NCI-H524 treated with DMSO at 0.1 percent for 48 hours (cell line): Measurements from ENCODE around the gene GAPDH.
"Not testable (repeated sequence)": the region's sequence is repeated elsewhere in the genome, so short reads cannot be mapped to it uniquely, and the experiment has no call there.

Experiments
- DNase-seq: peaks from one replicate; lab custom pipeline; 2025; lab: John Stamatoyannopoulos, UW

Gene GAPDH

GRCh38 chr12:6563448-6564050 lies 29.2 kb downstream of the GAPDH start:
- DNase-seq, result no peak

- no peak for DNase-seq
Measured at GRCh38 chr12:6567112-6567670, 32.9 kb downstream of the GAPDH start.

- DNase-seq, result no peak
Measured at GRCh38 chr12:6569312-6569711, 35.0 kb downstream of the GAPDH start.

- DNase-seq, result no peak
Measured at GRCh38 chr12:6569786-6570185, 35.5 kb downstream of the GAPDH start.

GRCh38 chr12:6570264-6570887 lies 36.1 kb downstream of the GAPDH start:
- DNase-seq, result no peak

- DNase-seq, result no peak
Measured at GRCh38 chr12:6573001-6573400, 38.7 kb downstream of the GAPDH start.

- DNase-seq, result no peak
Measured at GRCh38 chr12:6574576-6575295, 40.4 kb downstream of the GAPDH start.

- DNase-seq, result no peak
Measured at GRCh38 chr12:6575648-6576047, 41.3 kb downstream of the GAPDH start.

- no peak for DNase-seq
Measured at GRCh38 chr12:6582196-6582595, 47.9 kb downstream of the GAPDH start.

- no peak for DNase-seq
Measured at GRCh38 chr12:6582959-6583358, 48.6 kb downstream of the GAPDH start.

- DNase-seq, result no peak
Measured at GRCh38 chr12:6584293-6584692, 50.0 kb downstream of the GAPDH start.

GRCh38 chr12:6586569-6586968 lies 52.3 kb downstream of the GAPDH start:
- DNase-seq, result not testable (repeated sequence)
